HG02678 (cell line): ENCODE data around the gene KRTAP12-4.
"Not testable (repeated sequence)": the region's sequence is repeated elsewhere in the genome, so short reads cannot be mapped to it uniquely, and the experiment has no call there.

Experiments used
- ATAC-seq: cut with Tn5 transposase; IDR thresholded peaks from one replicate; pipeline ENCODE4 v1.9.1; 2021; ENCODE audit warnings: mild to moderate bottlenecking, moderate library complexity; ENCODE audit not compliant: unreplicated experiment

KRTAP12-4 gene

DNA sequence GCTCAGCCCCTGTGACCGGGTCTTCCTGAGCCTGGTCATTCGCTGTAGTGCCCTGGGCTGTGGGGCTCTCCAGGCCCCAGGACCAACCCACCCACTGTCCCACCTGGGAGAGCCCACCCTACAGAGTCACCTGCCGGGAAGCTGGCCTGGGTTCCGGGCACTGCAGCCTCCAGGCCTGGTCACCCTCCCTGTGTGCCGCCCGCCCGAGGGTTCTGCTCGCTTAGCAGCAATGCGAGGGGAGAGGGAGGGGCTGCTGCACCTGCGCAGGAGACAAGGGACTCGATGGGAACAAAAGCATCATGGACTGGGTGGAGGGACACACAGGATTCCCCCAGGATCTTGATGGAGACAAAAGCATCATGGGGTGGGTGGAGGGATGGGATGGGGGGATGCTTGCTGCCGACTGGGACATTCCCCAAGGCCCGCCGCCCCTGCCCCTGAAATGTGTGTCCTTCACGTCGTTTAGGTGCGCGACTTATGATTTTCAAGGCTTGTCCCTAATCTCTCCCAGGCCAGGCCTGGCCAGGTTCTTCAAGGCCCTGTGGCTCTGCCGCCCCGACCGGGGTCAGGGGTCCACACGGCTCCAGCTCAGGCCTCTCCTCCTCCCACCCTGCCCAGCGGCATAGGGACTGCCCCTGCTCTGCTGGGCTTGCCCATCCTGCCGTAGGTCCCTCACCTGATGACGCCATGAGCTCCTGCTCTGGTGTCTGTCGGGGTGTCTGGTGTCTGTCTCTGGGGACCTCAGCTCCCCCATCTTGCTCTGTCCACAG, 40.9 kb downstream of the KRTAP12-4 start:
- no peak for ATAC-seq

DNA sequence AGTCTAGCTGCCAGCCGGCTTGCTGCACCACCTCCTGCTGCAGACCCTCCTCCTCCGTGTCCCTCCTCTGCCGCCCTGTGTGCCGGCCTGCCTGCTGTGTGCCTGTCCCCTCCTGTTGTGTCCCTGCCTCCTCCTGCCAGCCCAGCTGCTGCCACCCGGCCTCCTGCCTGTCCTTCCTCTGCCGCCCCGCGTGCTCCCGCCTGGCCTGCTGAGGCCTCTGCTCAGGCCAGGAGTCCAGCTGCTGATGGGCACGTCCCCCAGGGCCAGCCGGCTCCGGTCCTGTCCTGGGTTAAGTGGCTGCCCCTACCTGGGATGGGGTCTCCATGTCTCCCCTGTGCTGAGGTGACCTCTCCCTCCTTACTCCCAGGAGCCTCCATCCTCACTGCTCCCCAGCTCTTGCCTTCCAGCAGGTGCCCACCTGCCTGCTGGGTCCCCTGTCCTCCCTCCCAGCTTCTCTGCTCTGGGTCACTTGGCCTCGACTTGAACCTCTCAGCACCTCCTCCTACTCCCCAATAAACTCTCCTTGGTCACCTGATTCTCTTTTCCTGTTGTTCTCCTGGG, 41.7 kb downstream of the KRTAP12-4 start:
- ATAC-seq, result no peak

DNA sequence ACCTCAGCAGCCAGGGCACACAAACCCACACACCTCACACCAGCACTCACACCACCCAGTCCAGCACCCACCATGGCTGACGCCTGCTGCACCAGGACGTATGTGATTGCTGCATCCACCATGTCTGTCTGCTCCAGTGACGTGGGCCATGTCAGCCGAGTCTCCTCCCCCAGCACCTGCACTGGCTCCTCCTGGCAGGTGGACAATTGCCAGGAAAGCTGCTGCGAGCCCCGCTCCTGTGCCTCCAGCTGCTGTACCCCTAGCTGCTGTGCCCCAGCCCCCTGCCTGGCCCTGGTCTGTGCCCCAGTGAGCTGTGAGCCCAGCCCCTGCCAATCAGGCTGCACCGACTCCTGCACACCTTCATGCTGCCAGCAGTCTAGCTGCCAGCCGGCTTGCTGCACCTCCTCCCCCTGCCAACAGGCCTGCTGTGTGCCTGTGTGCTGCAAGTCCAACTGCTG, 42.4 kb downstream of the KRTAP12-4 start, which contains the start of gene KRTAP10-8:
KRTAP10-8 (plus strand) TSS at position 51 of the 458 bp plus-strand sequence; CDS start at position 73, 22 bp downstream.
- no peak for ATAC-seq

DNA sequence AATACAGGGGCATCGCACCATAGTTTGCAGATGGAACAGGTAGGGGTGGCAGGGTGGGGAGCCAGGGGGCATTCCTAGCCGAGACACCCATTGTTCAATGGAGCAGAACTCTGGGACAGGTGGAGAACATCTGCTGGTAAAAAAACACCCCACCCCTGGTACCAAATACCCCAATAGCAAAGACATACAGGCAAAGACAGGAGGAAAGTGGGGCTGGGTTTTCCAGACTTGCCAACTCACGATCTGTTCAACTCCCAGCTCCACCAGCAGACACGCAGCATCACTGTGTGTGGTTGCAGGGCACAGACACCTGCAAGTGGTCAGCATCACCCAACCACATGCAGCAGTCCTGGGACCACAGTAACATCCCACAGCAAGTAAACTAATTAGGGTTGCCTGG, 42.9 kb downstream of the KRTAP12-4 start:
- ATAC-seq, result no peak

DNA sequence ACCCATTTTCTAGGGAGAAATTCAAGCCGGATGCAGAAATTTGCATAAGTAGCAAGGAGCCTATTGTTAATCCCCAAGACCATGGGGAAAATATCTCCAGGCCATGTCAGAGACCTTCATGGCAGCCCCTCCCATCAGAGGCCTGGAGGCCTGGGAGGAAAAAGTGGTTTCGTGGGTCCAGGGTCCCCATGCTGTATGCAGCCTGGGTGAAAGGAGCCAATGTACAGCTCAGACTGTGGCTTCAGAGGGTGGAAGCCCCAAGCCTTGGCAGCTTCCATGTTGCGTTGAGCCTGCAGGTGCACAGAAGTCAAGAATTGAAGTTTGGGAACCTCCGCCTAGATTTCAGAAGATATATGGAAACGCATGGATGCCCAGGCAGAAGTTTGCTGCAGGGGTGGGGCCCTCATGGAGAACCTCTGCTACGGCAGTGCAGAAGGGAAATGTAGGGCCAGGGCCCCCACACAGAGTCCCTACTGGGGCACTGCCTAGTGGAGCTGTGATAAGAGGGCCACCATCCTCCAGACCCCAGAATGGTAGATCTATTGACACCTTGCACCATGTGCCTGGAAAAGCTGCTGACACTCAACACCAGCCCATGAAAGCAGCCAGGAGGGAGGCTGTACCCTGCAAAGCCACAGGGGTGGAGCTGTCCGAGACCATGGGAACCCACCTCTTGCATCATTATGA, 44.2 kb downstream of the KRTAP12-4 start:
- ATAC-seq, result not testable (repeated sequence)

DNA sequence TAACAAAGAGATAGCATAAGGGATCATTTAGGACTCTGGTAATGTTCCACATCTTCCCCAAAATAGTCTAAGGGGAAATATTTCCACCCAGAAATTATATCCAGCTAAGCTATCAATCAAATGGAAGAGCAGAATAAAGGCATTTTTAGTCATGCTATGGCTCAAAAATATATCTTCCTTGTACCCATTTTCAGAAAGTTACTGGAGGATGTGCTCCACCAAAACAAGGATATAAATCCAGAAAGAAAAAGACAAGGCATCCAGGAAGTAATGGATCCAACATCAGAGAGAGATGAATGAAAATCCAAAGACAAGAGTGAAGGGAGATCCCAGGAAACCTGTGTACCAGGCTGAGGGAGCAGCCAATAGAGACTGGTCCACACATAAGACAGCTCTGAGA, 45.3 kb downstream of the KRTAP12-4 start:
- ATAC-seq, result no peak

DNA sequence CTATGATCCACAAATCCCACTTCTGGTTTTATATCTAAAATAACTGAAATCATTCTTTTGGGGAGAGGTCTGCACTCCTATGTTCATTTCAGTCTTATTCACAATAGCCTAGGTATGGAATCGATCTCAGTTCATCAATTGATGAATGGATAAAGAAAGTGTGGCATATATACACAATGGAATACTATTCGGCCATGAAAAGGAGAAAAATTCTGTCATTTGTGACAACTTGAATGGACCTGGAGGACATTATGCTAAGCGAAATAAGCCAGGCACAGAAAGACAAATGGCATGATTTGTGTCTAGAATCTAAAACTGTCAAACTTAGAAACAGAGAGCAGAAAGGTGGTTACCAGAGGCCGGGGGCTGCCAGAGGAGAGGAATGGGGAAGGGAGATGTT, 48.0 kb downstream of the KRTAP12-4 start:
- no peak for ATAC-seq
